Transverse colon (tissue), 4 donors: ENCODE measurements around the gene WLS. TPM values are rescaled to one million over a fixed set of nuclear protein-coding genes. Genes with fewer than 3 reads are reported as not detected.

Experiments
- DNase-seq: peaks from one replicate; pipeline ENCODE4 v3.0.0-alpha.2; 2019
- H3K27ac ChIP-seq, 4 donors: fragments of 200-600 bp; sonication (generic); 2 replicates each; pipeline ENCODE4 v1.5.1; 2016 to 2018; ENCODE audit warnings: inconsistent platforms in 4 of 4
- H3K27me3 ChIP-seq: fragments of 200-600 bp; sonication (generic); 2 replicates; pipeline ENCODE4 v1.5.1; 2017; ENCODE audit warnings: inconsistent platforms
- H3K36me3 ChIP-seq, 4 donors: fragments of 200-600 bp; sonication (generic); 2 replicates each; pipeline ENCODE4 v1.5.1; 2017 to 2019; ENCODE audit warnings: inconsistent platforms in 4 of 4
- H3K4me1 ChIP-seq, 4 donors: fragments of 200-600 bp; sonication (generic); 2 replicates each; pipeline ENCODE4 v1.5.1; 2017 to 2020; ENCODE audit warnings: inconsistent platforms in 4 of 4
- H3K4me3 ChIP-seq, 4 donors: fragments of 200-600 bp; sonication (generic); 1 replicate in 1 of 4; 2 replicates in 3 of 4; pipeline versions ENCODE4 v1.5.1 to v1.6.1; 2017 to 2019; ENCODE audit warnings: inconsistent platforms in 4 of 4
- H3K9me3 ChIP-seq, 2 donors: fragments of 200-600 bp; sonication (generic); 2 replicates each; pipeline ENCODE4 v1.5.1; 2017 to 2019; ENCODE audit warnings: inconsistent platforms in 2 of 2
- EP300 ChIP-seq: sonication (generic); formaldehyde crosslinking; IDR thresholded peaks from one replicate; pipeline ENCODE4 v1.6.1; 2017; ENCODE audit warnings: antibody characterized with exemption, low read depth
- POLR2A ChIP-seq: fragments of 450-650 bp; IDR thresholded peaks from one replicate; pipeline ENCODE4 v1.6.1; 2016; ENCODE audit warnings: antibody characterized with exemption, mild to moderate bottlenecking, moderate library complexity
- POLR2AphosphoS5 ChIP-seq, 3 donors: sonication (generic); formaldehyde crosslinking; IDR thresholded peaks; one replicate each; pipeline ENCODE4 v1.6.1; 2016; ENCODE audit warnings: antibody characterized with exemption in 3 of 3
- WGBS, 2 donors: methylation state at CpG; one replicate each; pipeline ENCODE4 v1.1.5; 2018; ENCODE audit warnings: low coverage in 1 of 2; 5-methylcytosine and 5-hydroxymethylcytosine counted together
- in situ Hi-C, 4 donors: fragments of 200-750 bp; cut with MboI; loops; one replicate each; pipeline versions ENCODE4 v1.15.0 to v1.15.1; 2017; ENCODE audit warnings: low sequenced_read_pairs in 3 of 4, low pct_ligation_motif_present in 1 of 4, low pct_unique_long_range_greater_than_20kb in 1 of 4
- intact Hi-C: fragments of 100-400 bp; cut with DNase I; formaldehyde crosslinking; loops from one replicate; pipeline ENCODE4 v1.15.1; 2023; ENCODE audit warnings: low total_unique reads
- total RNA-seq, 4 donors: library from RNA; depleted of rRNA; stranded (reverse); fragments of >200 nt; gene quantifications; one replicate each; pipeline ENCODE4 v1.1.0, GENCODE V29; 2016
- TF ChIP-seq, protein P1 (sequence below), 5 experiments: fragments of 200-600 bp in 3 of 5; fragments of 450-650 bp in 2 of 5; sonication (generic) in 3 of 5; IDR thresholded peaks; 1 replicate in 2 of 5; 2 replicates in 3 of 5; pipeline ENCODE4 v1.5.1; 2016 to 2017; ENCODE audit warnings: antibody characterized with exemption in 5 of 5, inconsistent platforms in 3 of 5, mild to moderate bottlenecking in 2 of 5, moderate library complexity in 1 of 5

Gene WLS
- total RNA-seq, 4 donors from 2014 or later, result 69.9 to 117 (median 98.7) TPM

DNA sequence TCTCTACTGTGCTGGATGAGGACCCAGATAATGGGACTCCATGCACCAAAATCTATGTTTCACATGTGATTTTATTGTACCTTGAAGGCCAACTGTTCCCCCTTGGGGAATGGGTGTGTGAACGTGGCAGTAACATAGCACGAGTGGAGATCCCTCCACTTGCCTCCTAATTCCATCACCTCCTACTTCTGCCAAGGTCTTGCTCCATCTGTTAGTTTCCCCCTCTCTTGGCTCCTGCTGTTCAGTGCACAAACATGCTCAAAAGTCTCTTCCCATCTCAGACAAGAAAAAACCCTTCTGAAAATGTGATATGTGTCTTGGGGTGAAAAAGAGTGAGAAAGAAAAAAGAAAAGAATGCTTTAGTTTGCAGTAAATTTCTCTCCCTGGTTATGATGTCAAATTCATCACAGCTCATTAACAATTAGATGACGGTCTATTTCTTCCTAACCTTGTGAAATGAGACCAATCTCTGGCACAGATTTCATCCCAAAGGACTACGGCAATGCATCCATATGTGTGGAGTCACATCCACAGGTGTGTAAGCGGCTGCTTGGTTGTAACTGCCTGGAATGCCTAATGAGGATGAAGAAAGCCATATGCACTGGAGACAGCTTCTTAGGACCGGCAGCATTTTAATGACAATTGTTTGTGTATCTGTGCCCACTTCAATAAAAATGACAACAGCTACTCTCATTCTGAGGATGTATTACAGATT lies 102.6 kb downstream of the WLS start:
- no peaks in the 10 kb centered on the region for H3K27me3 ChIP-seq
- in situ Hi-C loops, result loop anchor here in 2 of 4 donors (10.0 kb wide), 2 partner anchors 195 to 205 kb away; no protein-coding TSS in a partner anchor
- peaks cover 0 to 11% (median 0%) of the 10 kb centered on the region in 4 donors for H3K4me1 ChIP-seq
- intact Hi-C loops, result no loop called here
- no peaks in the 10 kb centered on the region for H3K9me3 ChIP-seq
- TF ChIP-seq POLR2A (no peak), POLR2AphosphoS5 (IDR thresholded peaks at IDR 0.05) (no peak), EP300 (no peak)
- TF ChIP-seq, protein P1, sequence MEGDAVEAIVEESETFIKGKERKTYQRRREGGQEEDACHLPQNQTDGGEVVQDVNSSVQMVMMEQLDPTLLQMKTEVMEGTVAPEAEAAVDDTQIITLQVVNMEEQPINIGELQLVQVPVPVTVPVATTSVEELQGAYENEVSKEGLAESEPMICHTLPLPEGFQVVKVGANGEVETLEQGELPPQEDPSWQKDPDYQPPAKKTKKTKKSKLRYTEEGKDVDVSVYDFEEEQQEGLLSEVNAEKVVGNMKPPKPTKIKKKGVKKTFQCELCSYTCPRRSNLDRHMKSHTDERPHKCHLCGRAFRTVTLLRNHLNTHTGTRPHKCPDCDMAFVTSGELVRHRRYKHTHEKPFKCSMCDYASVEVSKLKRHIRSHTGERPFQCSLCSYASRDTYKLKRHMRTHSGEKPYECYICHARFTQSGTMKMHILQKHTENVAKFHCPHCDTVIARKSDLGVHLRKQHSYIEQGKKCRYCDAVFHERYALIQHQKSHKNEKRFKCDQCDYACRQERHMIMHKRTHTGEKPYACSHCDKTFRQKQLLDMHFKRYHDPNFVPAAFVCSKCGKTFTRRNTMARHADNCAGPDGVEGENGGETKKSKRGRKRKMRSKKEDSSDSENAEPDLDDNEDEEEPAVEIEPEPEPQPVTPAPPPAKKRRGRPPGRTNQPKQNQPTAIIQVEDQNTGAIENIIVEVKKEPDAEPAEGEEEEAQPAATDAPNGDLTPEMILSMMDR (IDR thresholded peaks at IDR 0.05), result no peak
- peaks cover 0 to 13% (median 2%) of the 10 kb centered on the region in 4 donors for H3K36me3 ChIP-seq
- DNase-seq, result no peak
- peak overlapping the region in 3 of 4 donors; percentile 3 to 39 (median 17) for H3K27ac ChIP-seq
- WGBS, 2 donors, result 74 to 76% methylated on average over 4 to 6 of the region's 6 CpGs
- no peak overlapping the region for H3K4me3 ChIP-seq

DNA sequence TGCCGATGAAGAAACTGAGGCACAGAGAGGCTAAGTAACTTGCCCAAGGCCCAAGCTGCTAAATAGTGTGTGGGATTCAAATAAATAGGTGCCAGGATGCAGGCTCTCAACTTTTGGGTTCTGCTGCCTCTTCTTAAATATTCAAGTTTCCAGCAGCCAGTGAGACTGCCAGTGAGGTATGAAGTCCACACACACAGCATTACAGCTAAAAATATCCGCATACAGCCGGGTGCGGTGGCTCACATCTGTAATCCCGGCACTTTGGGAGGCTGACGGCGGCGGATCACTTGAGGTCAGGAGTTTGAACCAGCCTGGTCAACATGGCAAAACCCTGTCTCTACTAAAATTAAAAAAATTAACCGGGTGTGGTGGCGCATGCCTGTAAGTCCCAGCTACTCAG lies 103.5 kb downstream of the WLS start:
- H3K27me3 ChIP-seq, result no peaks in the 10 kb centered on the region
- H3K4me1 ChIP-seq, result peaks cover 0 to 11% (median 0%) of the 10 kb centered on the region in 4 donors
- H3K9me3 ChIP-seq, result no peaks in the 10 kb centered on the region
- TF ChIP-seq POLR2AphosphoS5 (IDR thresholded peaks at IDR 0.05) (no peak), POLR2A (no peak), EP300 (no peak)
- TF ChIP-seq, protein P1 (IDR thresholded peaks at IDR 0.05), result no peak
- peaks cover 0 to 13% (median 2%) of the 10 kb centered on the region in 4 donors for H3K36me3 ChIP-seq
- no peak overlapping the region for H3K4me3 ChIP-seq
- intact Hi-C loops, result no loop called here
- WGBS, 2 donors, result 79 to 87% methylated on average over 6 to 10 of the region's 10 CpGs
- in situ Hi-C loops, result loop anchor here in 2 of 4 donors (10.0 kb wide), 2 partner anchors 196 to 206 kb away; no protein-coding TSS in a partner anchor
- no peak for DNase-seq
- H3K27ac ChIP-seq, result peak overlapping the region in 3 of 4 donors; percentile 2 to 57 (median 17)

GRCh38 chr1:68128157-68128556 lies 104.2 kb downstream of the WLS start:
- in situ Hi-C loops, result loop anchor here in 2 of 4 donors (10.0 kb wide), 2 partner anchors 197 to 207 kb away; no protein-coding TSS in a partner anchor
- no peak overlapping the region for H3K4me3 ChIP-seq
- H3K27ac ChIP-seq, result peak overlapping the region in 2 of 4 donors; percentile 25 to 57
- intact Hi-C loops, result no loop called here
- no peaks in the 10 kb centered on the region for H3K9me3 ChIP-seq
- H3K36me3 ChIP-seq, result peaks cover 0 to 9% (median 2%) of the 10 kb centered on the region in 4 donors
- TF ChIP-seq POLR2AphosphoS5 (IDR thresholded peaks at IDR 0.05) (no peak), POLR2A (no peak), EP300 (no peak)
- TF ChIP-seq, protein P1 (IDR thresholded peaks at IDR 0.05), result no peak
- H3K4me1 ChIP-seq, result peaks cover 0 to 11% (median 0%) of the 10 kb centered on the region in 4 donors
- no peaks in the 10 kb centered on the region for H3K27me3 ChIP-seq
- 17 to 31% methylated on average over 1 of the region's 1 CpG for WGBS, 2 donors
- DNase-seq, result no peak

GRCh38 chr1:68121536-68121935 lies 110.8 kb downstream of the WLS start:
- no peak overlapping the region for H3K4me3 ChIP-seq
- intact Hi-C loops (loop anchor here (5.0 kb wide), 2 partner anchors 111 to 349 kb away; partner anchors contain the start of gene WLS), in situ Hi-C loops (loop anchor here in 3 of 4 donors (5.0 to 25.0 kb wide), 5 partner anchors 203 to 584 kb away; partner anchors contain the start of gene RPE65 (in 1 of the 3))
- WGBS, 2 donors, result 49 to 71% methylated on average over 4 of the region's 4 CpGs
- H3K27me3 ChIP-seq, result no peaks in the 10 kb centered on the region
- H3K4me1 ChIP-seq, result peaks cover 0 to 4% (median 0%) of the 10 kb centered on the region in 4 donors
- no peaks in the 10 kb centered on the region for H3K9me3 ChIP-seq
- peaks cover 0 to under 1% (median 0%) of the 10 kb centered on the region in 4 donors for H3K36me3 ChIP-seq
- no peak for DNase-seq
- no peak for TF ChIP-seq POLR2A
- TF ChIP-seq POLR2AphosphoS5 (IDR thresholded peaks at IDR 0.05), result no peak
- TF ChIP-seq, protein P1 (IDR thresholded peaks at IDR 0.05), result no peak
- TF ChIP-seq EP300, result no peak
- peak overlapping the region; percentile 43 to 67 (median 49) for H3K27ac ChIP-seq
